Esophagus squamous epithelium (tissue), 5 donors: Measurements from ENCODE around the gene NUP50. TPM values are rescaled to one million over a fixed set of nuclear protein-coding genes. Genes with fewer than 3 reads are reported as not detected.
A peak's percentile ranks its signal among the peaks of the same experiment; 100 is the strongest.

Source experiments
- DNase-seq: peaks from one replicate; lab custom pipeline; 2025; lab: John Stamatoyannopoulos, UW
- H3K27ac ChIP-seq, 4 donors: fragments of 200-600 bp; sonication (generic); one replicate each; pipeline ENCODE4 v1.5.1; 2016 to 2019; ENCODE audit warnings: mild to moderate bottlenecking in 1 of 4
- H3K27me3 ChIP-seq, 4 donors: fragments of 200-600 bp; sonication (generic); 1 replicate in 3 of 4; 2 replicates in 1 of 4; pipeline versions ENCODE4 v1.5.1 to v1.6.0; 2017 to 2021; ENCODE audit warnings: antibody characterized with exemption in 1 of 4
- H3K36me3 ChIP-seq, 3 donors: fragments of 200-600 bp; sonication (generic); one replicate each; pipeline ENCODE4 v1.5.1; 2016 to 2019
- H3K4me1 ChIP-seq, 3 donors: fragments of 200-600 bp; sonication (generic); one replicate each; pipeline ENCODE4 v1.5.1; 2017 to 2019
- H3K4me3 ChIP-seq, 4 donors: fragments of 200-600 bp; sonication (generic); 1 replicate in 3 of 4; 2 replicates in 1 of 4; pipeline ENCODE4 v1.5.1; 2016 to 2019; ENCODE audit warnings: mild to moderate bottlenecking in 2 of 4, moderate library complexity in 1 of 4
- H3K9me3 ChIP-seq, 3 donors: fragments of 200-600 bp; sonication (generic); one replicate each; pipeline ENCODE4 v1.5.1; 2016 to 2019
- POLR2A ChIP-seq, 4 donors: fragments of 450-650 bp; IDR thresholded peaks; one replicate each; pipeline ENCODE4 v1.6.1; 2017; ENCODE audit warnings: antibody characterized with exemption in 4 of 4, mild to moderate bottlenecking in 4 of 4, moderate library complexity in 3 of 4
- WGBS, 2 donors: methylation state at CpG; one replicate each; pipeline ENCODE4 v1.1.5; 2018; 5-methylcytosine and 5-hydroxymethylcytosine counted together
- intact Hi-C: fragments of 100-400 bp; cut with DNase I; formaldehyde crosslinking; loops from one replicate; pipeline ENCODE4 v1.15.0; 2022
- total RNA-seq, 4 donors: library from RNA; depleted of rRNA; stranded (reverse); fragments of >200 nt; gene quantifications; one replicate each; pipeline ENCODE4 v1.1.0, GENCODE V29; 2016
- TF ChIP-seq, protein P1 (sequence below), 6 experiments: fragments of 450-650 bp in 4 of 6; fragments of 200-600 bp in 2 of 6; sonication (generic) in 2 of 6; IDR thresholded peaks; one replicate each; pipeline ENCODE4 v1.5.1; 2016 to 2019; ENCODE audit warnings: antibody characterized with exemption in 6 of 6, mild to moderate bottlenecking in 4 of 6, moderate library complexity in 4 of 6
- donor health status: DM: yes; HTN: yes; CAD: no.

The NUP50 gene
- total RNA-seq, 4 donors from 2014 or later: 53.7 to 96.4 (median 59.9) TPM

DNA sequence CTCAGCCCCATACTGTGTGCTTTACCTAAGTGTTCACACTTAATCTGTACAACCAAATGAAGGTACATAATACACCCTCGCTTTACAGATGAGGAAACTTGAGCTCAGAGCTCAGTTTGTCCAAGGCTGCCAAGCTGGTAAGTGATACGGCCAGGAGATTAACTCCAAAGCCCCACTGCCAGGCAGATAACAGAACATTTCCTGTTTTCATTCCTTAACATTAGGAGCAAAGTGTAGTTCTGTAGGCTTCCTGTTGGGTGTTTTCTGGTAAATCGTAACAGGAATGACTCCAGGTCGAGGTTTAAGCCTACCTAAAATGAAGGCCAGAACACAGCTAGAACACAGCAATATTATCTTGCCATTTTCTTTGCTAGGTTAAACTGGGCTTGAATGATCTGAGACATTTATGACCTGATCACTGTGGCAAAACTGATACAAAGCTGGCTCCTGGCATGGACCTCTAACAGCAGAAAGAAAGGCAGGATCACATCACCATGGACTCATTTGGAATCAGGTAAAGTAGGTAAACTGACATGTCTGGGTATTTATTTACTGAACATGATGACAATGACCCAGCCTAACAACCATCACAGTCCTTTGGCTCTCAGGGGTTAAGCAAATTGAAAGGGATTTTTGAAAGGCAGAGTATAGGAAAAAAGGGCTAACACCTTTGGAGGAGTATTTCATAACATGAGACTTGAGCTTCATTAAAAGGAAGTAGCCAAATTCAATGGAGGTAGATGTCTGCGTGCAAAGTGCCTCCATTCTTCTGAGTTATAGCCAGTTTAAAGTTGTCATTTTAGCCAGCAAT, 3.9 kb upstream of the NUP50 start:
- 29 to 42% methylated on average over 5 of the region's 5 CpGs for WGBS, 2 donors
- Histone ChIP-seq H3K9me3 (no peaks in the 10 kb centered on the region), H3K4me3 (no peak overlapping the region), H3K36me3 (peaks cover 0 to 27% (median 0%) of the 10 kb centered on the region in 3 donors), H3K27me3 (no peaks in the 10 kb centered on the region), H3K4me1 (peaks cover 18 to 58% (median 41%) of the 10 kb centered on the region in 3 donors), H3K27ac (peak overlapping the region; percentile 80 to 99 (median 92))
- TF ChIP-seq, protein P1, sequence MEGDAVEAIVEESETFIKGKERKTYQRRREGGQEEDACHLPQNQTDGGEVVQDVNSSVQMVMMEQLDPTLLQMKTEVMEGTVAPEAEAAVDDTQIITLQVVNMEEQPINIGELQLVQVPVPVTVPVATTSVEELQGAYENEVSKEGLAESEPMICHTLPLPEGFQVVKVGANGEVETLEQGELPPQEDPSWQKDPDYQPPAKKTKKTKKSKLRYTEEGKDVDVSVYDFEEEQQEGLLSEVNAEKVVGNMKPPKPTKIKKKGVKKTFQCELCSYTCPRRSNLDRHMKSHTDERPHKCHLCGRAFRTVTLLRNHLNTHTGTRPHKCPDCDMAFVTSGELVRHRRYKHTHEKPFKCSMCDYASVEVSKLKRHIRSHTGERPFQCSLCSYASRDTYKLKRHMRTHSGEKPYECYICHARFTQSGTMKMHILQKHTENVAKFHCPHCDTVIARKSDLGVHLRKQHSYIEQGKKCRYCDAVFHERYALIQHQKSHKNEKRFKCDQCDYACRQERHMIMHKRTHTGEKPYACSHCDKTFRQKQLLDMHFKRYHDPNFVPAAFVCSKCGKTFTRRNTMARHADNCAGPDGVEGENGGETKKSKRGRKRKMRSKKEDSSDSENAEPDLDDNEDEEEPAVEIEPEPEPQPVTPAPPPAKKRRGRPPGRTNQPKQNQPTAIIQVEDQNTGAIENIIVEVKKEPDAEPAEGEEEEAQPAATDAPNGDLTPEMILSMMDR (IDR thresholded peaks at IDR 0.05): peak in 4 of 6 experiments; percentile 16 to 46 (median 22)
- TF ChIP-seq POLR2A (IDR thresholded peaks at IDR 0.05): no peak
- DNase-seq: no peak
- intact Hi-C loops: no loop called here

DNA sequence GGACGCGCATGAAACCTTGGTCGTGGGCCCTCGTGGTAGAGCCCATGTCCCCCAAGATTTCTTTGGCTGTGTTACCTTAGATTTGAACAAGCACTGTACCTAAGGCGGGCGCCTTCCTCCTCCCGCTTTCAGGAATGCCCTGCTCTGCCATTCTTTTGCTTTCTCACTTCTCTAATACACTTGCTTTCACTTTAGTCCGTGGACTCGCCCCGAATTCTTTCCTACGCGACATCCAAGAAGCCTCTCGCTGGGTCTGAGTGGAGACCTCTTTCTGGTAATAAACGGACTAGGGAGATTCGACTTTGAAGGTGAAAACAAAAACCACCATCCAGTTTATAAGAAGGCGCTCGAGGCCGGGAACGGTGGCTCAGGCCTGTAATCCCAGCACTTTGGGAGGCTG, 1.2 kb upstream of the NUP50 start:
- intact Hi-C loops: no loop called here
- 48 to 67% methylated on average over 8 to 14 of the region's 19 CpGs for WGBS, 2 donors

GRCh38 chr22:45163099-45163450, 650 bp upstream of the NUP50 start:
- Histone ChIP-seq H3K27me3 (no peaks in the 10 kb centered on the region), H3K27ac (peak overlapping the region; percentile 98 to 99 (median 98)), H3K4me3 (peak overlapping the region; percentile 69 to 99 (median 90)), H3K9me3 (no peaks in the 10 kb centered on the region), H3K36me3 (peaks cover 0 to 2% (median 0%) of the 10 kb centered on the region in 3 donors), H3K4me1 (peaks cover 27 to 82% (median 62%) of the 10 kb centered on the region in 3 donors)
- 0 to 5% methylated on average over 3 to 12 of the region's 13 CpGs for WGBS, 2 donors
- DNase-seq: no peak
- TF ChIP-seq POLR2A (IDR thresholded peaks at IDR 0.05): no peak
- TF ChIP-seq, protein P1 (IDR thresholded peaks at IDR 0.05): no peak
- intact Hi-C loops: no loop called here

More for the DNA sequence above, 1.2 kb upstream of the NUP50 start:
- peaks cover 0 to 6% (median 0%) of the 10 kb centered on the region in 3 donors for H3K36me3 ChIP-seq
- peak overlapping the region; percentile 69 to 99 (median 90) for H3K4me3 ChIP-seq
- H3K4me1 ChIP-seq: peaks cover 27 to 85% (median 62%) of the 10 kb centered on the region in 3 donors
- H3K27me3 ChIP-seq: no peaks in the 10 kb centered on the region
- H3K9me3 ChIP-seq: no peaks in the 10 kb centered on the region
- H3K27ac ChIP-seq: peak overlapping the region; percentile 98 to 99 (median 98)
- no peak for DNase-seq
- no peak for TF ChIP-seq POLR2A (IDR thresholded peaks at IDR 0.05)
- TF ChIP-seq, protein P1 (IDR thresholded peaks at IDR 0.05): no peak

DNA sequence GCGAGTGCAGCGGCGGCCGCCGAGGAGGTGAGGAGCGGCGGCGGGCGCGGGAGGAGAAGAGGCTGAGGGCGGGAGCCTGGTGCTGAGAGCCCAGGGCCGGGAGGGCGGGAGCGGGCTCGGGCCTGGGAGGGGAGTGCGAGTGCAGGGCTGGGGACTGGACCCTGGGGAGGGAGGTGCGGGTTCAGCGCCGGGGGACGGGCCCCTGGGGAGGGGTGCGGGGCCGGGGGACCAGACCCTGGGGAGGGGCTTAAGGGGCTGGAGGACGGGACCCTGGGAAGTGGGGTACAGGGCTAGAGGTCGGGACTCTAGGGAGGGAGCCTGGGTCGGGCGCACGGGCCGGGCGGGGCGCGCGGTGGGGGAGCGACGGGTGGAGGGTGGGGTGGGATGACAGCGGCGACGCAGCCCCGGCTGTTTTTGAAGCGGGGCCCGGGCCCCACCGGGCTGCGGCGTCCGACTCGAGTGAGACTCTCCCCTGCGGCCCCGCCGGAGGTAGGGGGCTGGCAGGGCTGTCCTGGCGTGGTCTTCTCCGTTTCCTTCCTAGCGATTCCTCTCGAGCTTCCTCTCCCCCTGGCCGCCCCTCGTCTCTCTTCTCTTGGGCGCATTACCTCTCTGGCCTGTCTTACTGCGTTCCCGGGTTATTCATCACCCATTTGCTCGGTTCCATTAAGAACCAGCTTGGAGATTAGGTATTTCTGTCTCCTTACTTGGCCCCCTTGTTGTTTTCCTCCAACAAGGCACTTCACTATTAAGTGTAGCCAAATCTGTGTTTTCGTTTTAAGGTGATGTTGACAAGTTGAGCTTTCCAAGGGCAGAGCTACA, 754 bp downstream of the NUP50 start:
- intact Hi-C loops: no loop called here
- DNase-seq: no peak
- Histone ChIP-seq H3K9me3 (no peaks in the 10 kb centered on the region), H3K27ac (peak overlapping the region; percentile 98 to 99 (median 98)), H3K36me3 (peaks cover 0 to 16% (median 5%) of the 10 kb centered on the region in 3 donors), H3K27me3 (no peaks in the 10 kb centered on the region), H3K4me3 (peak overlapping the region; percentile 69 to 99 (median 90)), H3K4me1 (peaks cover 21 to 69% (median 51%) of the 10 kb centered on the region in 3 donors)
- TF ChIP-seq POLR2A (IDR thresholded peaks at IDR 0.05): no peak
- TF ChIP-seq, protein P1 (IDR thresholded peaks at IDR 0.05): no peak
- 0% methylated on average over 23 to 32 of the region's 59 CpGs for WGBS, 2 donors
